Right lobe of liver (tissue), 4 donors: ENCODE measurements around the gene S100G.

Experiments
- CTCF ChIP-seq, 4 donors: fragments of 200-600 bp in 3 of 4; fragments of 450-650 bp in 1 of 4; IDR thresholded peaks; one replicate each; pipeline versions ENCODE4 v1.5.1 to v1.8.0; 2016 to 2022; ENCODE audit warnings: antibody characterized with exemption in 4 of 4, mild to moderate bottlenecking in 2 of 4
- POLR2A ChIP-seq: fragments of 450-650 bp; IDR thresholded peaks from one replicate; pipeline ENCODE4 v1.6.1; 2017; ENCODE audit warnings: antibody characterized with exemption, mild to moderate bottlenecking
- donor health status: DM: no; HTN: no; CAD: no.
- donor health status: DM: no; HTN: no; CAD: no.
- donor health status: DM: no; HTN: yes; CAD: no.

DNA sequence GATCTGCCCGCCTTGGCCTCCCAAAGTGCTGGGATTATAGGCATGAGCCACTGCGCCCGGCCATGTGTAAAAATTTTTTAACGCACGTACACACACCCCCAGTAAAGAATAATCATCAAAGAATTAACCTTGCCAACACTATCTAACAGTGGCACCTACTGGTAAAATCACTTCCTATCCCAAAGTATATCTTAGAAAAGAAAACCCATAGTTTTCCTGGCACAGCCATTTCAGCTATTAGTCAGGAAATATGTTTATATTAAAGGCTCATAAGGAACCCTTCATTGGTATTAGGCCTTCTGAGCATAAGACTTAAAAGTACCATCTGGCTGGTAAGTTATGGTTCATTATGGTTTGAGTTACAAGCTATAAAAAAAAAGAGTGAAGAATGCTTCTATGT is 14.1 kb downstream of the S100G start:
- TF ChIP-seq POLR2A, result no peak
- no peak for TF ChIP-seq CTCF (IDR thresholded peaks at IDR 0.05)
